Peyer's patch (tissue), 4 donors: Measurements from ENCODE around the gene AGXT2.

Experiments used
- POLR2A ChIP-seq, 2 donors: fragments of 450-650 bp; IDR thresholded peaks; one replicate each; pipeline ENCODE4 v1.5.1; 2017; ENCODE audit warnings: antibody characterized with exemption in 2 of 2, mild to moderate bottlenecking in 2 of 2, moderate library complexity in 2 of 2
- TF ChIP-seq, protein P1 (sequence below), 6 experiments: fragments of 450-650 bp in 4 of 6; fragments of 200-600 bp in 2 of 6; sonication (generic) in 1 of 6; IDR thresholded peaks; one replicate each; pipeline ENCODE4 v1.5.1; 2017 to 2019; ENCODE audit warnings: antibody characterized with exemption in 6 of 6, mild to moderate bottlenecking in 3 of 6, moderate library complexity in 1 of 6

- TF ChIP-seq, protein P1, sequence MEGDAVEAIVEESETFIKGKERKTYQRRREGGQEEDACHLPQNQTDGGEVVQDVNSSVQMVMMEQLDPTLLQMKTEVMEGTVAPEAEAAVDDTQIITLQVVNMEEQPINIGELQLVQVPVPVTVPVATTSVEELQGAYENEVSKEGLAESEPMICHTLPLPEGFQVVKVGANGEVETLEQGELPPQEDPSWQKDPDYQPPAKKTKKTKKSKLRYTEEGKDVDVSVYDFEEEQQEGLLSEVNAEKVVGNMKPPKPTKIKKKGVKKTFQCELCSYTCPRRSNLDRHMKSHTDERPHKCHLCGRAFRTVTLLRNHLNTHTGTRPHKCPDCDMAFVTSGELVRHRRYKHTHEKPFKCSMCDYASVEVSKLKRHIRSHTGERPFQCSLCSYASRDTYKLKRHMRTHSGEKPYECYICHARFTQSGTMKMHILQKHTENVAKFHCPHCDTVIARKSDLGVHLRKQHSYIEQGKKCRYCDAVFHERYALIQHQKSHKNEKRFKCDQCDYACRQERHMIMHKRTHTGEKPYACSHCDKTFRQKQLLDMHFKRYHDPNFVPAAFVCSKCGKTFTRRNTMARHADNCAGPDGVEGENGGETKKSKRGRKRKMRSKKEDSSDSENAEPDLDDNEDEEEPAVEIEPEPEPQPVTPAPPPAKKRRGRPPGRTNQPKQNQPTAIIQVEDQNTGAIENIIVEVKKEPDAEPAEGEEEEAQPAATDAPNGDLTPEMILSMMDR (IDR thresholded peaks at IDR 0.05), result no peak
- no peak for TF ChIP-seq POLR2A (IDR thresholded peaks at IDR 0.05)
Observed at GRCh38 chr5:35045280-35045679, 2.5 kb downstream of the AGXT2 start.
